H4 (cell line): ENCODE measurements around the gene NKX2-1. TPM values are rescaled to one million over a fixed set of nuclear protein-coding genes. Genes with fewer than 3 reads are reported as not detected.
A peak's percentile ranks its signal among the peaks of the same experiment; 100 is the strongest.
"Not testable (repeated sequence)": the region's sequence is repeated elsewhere in the genome, so short reads cannot be mapped to it uniquely, and the experiment has no call there.

Experiments used
- DNase-seq: peaks from one replicate; pipeline ENCODE4 v3.0.0-alpha.2; 2015; ENCODE audit warnings: low spot score
- total RNA-seq: library from RNA; depleted of rRNA; stranded (reverse); fragments of >200 nt; shearing (Covaris generic); gene quantifications from 2 replicates; pipeline ENCODE4 v1.2.3, GENCODE V29; 2014; rRNA removed

Gene NKX2-1
- total RNA-seq, result 0.06 and 0.62 TPM in 2 replicates

DNA sequence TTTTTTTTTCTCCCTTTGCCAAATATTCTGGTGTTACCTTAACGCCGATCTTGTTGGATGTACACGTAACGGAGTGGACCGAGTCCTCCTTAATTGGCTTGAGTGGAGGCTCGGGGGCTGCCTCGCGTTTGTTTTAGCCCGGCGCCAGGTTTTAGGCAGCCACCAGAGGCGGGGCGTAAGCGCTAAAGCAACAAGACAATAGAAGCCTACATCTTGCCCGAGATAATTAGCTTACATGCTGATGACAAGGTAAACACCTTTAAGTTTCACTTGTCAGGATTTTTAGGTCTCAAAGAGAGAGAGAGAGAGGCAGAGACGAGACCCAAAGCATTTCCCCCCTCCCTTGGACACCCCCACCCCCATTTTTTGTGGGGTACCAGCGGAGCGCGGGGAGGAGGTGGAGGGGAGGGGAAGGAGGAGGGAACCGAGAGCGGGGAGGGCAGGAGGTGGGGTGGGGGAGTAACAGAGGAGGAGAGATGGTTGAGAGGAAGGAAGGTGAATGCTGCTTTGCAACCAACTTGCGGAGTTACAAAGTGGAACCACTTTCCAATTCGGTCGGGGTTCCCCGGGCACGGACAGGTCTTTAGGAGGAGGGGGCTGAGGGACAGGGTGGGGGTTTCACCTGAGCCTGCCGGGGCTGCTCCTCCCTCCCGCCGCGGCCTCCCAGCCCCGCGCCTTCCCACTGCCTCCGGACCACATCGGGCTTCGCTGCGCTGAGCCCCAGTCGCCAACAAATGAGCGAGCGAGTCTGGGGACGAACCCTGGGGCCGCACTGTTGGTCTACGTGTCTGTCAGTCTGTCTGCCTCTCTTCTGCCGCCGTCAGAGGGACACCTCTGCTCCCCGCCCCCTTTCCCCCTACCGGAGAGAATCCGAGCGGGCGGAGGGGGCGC lies at the start of gene NKX2-1:
TSS of gene NKX2-1 (minus strand) at position 802 of the 891 bp plus-strand sequence. CDS start at position 699, 103 bp downstream.
- peak; percentile 39 for DNase-seq

DNA sequence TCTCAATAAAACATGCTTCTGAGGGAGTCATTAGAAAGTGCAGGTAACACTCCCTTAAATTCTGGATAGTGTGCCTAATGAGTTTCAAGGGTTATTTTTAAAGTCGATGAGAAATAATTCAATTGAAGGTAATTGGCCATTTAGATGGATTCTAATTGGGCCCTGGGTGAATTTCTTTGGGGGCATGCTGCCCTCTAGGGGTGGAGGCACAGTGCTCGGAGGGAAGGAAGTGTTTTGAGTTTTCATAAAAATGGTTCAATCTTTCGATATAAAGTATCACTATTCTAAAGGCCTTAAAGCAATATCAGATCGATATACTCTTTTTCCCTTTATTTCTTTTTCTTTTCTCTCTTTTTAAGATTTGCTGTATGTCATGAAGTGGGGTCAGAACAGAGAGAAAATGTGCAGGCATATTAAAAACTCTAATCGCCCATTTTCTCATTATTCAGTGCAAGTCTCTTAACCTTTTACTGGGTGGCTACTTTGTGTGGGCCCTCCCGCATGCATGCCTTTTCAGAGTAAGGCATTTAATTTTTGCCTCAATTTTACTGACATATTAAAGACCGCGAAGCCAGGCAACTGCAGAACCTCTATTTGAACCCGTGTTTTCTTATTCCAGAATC lies 36.9 kb upstream of the NKX2-1 start:
- peak; percentile 16 for DNase-seq

GRCh38 chr14:36555998-36556743 lies 36.1 kb upstream of the NKX2-1 start:
- DNase-seq, result no peak

DNA sequence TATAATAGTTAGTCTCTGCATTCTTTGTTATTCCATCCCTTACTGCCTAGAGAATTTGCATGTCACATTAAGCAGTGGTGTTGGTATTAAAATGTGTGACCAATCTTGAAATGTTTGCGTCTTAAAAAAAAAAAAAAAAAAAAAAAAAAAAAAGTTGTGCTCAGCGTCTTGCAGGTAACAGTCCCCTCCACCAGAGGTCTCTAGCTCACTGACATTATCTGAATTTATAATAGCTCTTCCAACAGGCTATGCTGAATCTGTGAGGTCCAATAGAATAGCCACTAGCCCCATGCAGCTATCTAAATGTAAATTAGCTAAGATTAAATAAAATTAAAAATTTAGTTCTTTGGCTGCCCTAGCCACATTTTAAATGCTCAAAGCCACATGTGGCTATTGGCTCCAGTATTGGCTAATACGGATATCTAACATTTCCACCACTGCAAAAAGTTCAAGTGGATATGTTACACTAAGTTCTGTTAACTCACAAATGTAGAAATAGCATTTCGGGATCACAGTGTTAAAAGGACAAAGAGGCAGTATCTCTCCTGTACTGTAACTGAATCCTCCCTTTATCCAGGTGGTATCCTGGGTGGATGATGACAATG lies 33.7 kb upstream of the NKX2-1 start:
- peak; percentile 70 for DNase-seq

DNA sequence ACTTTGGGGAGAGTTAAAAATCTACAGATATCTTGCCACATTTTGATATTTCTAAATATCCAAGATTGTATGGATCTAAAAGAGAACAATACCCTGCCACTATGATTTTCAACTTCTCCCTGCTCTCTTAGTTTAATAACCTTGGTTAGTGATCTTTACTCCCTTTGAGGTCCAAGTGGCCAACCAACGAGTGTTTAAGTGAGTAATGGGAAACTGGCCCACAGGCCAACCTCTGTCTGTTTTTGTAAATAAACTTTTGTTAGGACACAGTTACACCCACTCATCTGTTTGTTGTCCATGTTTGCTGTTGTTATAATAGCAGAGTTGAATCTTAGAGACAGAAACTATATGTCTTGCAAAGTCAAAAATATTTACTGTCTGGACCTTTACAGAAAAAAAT lies 30.9 kb upstream of the NKX2-1 start:
- DNase-seq, result no peak

DNA sequence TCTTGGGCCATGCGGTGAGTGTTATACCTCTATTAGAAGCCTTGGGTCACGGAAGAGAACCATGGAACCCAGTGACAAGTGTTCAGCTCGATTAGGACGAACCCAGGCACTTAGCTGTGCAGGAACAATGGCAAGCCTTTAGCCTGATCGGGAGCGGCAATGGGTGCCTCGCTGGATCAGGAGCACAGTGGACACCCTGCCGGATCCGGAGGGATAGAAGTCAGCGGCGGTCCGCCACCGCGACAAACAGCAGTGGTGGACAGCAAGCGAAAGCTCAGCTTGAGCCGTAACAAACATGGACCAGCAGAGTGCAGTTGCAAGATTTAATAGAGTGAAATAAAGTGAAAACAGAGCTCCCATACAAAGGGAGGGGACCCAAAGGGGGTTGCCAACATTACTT lies 24.2 kb upstream of the NKX2-1 start:
- not testable (repeated sequence) for DNase-seq

- DNase-seq, result no peak
Measured at GRCh38 chr14:36538051-36538450, 18.0 kb upstream of the NKX2-1 start.

GRCh38 chr14:36529062-36529461 lies 9.0 kb upstream of the NKX2-1 start:
- DNase-seq, result no peak

DNA sequence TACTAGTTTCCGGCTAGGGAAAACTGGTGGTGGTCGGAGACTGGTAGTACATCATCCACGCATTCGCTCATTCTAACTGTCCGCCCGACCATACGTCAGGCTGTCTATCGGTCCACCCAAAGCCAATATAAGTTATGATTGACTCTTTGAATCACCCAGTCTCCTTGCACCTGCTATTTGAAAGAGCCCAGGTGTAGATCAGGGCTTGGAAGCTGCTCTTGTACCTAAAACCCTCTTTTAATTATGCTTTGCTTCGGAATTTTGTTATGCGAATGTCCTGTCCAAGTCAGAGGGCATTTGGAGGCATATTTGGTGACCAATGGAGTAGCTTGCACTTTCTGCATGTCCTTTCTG lies 5.7 kb upstream of the NKX2-1 start:
- DNase-seq, result no peak

- no peak for DNase-seq
Measured at GRCh38 chr14:36524874-36525745, 5.1 kb upstream of the NKX2-1 start.

DNA sequence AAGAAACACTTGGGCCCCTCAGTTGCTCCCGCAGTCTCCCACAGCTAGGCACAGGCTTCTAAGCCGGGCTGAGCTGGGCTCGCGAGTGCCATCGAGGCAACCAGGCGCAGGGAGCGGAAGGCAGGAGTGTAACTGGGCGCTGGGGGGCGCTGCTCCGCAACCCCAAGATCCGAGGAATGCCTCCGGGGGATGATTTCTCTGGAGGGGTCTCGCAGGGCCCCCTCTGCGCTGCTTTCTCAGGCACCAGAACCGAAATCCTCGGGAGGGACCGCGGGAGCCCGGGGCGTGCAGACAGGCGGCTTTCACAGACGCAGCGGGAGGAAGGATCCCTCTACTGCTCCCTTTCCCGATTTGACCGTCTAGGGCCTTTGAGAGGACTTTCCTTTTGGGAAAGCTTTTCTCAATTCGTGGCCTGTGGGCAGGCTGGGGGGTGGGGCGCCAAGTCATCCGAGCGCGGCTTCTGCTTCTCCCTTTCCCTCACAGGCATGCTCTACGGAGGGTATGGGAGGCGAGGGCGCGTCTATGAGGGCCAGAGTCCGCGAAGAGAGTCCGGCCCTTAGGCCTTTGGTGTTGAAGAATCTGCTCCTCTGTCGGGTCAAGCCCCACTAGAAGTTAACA lies 4.3 kb upstream of the NKX2-1 start:
- no peak for DNase-seq

- DNase-seq, result no peak
Measured at GRCh38 chr14:36522972-36523715, 3.1 kb upstream of the NKX2-1 start.

DNA sequence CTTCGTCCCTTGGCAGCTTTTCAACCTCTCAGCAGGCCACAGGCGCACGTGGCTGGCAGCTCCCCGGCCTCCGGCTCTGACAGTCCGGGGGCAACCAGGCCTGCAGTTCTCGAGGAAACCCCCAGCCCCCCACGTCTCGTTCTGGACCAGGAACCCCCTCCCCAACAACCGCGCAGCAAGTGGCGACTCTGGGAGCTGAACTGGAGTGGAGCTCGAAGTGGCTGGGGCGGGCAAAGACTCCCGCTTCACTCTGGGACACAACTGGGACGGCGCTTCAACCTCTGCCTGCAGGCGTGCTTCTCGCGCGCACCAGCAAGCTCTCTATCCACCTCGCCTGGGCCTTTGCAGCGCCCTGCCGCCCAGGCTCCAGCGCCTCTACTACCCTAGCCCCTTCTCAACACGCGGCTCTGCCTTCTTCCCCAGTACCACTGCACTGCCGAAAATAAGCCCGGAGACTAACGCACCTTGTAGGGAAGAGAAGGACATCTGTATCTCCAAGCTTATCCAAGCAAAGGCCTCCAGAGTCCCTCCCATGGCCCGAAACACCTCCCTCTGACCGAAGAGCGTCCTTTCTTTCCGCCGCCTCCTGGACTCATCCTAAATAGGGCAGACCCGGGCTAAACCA lies 2.4 kb upstream of the NKX2-1 start:
- no peak for DNase-seq

GRCh38 chr14:36521598-36522345 lies 1.7 kb upstream of the NKX2-1 start:
- DNase-seq, result no peak

- DNase-seq, result peak; percentile 64
Measured at GRCh38 chr14:36520601-36521525, 831 bp upstream of the NKX2-1 start.

GRCh38 chr14:36518586-36519430 lies 1.2 kb downstream of the NKX2-1 start:
- DNase-seq, result no peak
